GM19324 (cell line): ENCODE data around the gene CCDC24.

Experiments
- ATAC-seq: cut with Tn5 transposase; IDR thresholded peaks from one replicate; pipeline ENCODE4 v1.9.1; 2021; ENCODE audit warnings: mild to moderate bottlenecking, moderate library complexity; ENCODE audit not compliant: unreplicated experiment, low FRiP score

CCDC24 gene

DNA sequence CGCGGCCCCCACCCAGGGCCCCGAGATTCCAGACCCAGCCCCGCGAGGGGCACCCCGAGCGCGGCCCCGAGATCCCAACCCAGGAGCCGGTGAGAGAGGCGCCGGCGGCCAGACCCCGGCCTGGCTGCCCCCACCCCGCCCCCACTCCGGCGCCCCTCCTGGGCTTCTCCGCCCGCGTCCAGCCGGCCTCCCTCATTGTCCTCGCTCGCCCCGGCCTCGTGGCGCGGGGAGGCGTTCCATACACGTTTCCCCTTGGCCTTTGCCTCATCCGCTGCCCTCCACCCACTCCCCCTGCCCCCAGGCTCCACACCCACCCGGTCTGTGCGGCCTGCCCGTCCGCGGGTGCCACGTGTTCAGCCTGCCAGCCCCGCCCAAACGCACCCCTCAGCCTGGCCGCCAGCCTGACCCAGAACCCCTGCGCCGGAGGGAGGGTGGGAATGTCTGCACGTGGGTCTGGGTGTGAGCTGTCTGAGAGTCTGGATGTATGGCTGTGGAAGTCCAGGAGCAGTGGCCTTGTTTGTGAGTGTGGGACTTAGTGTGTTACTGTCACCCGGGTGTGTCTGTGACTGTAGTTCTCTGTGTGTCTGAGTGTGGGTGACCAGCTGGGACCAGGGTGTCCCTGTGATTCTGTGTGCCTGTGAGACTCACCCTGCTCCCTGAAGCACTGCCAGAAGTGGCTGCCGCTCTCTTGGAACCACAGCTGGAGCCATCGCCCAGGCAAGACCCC is 11.7 kb upstream of the CCDC24 start:
- no peak for ATAC-seq

DNA sequence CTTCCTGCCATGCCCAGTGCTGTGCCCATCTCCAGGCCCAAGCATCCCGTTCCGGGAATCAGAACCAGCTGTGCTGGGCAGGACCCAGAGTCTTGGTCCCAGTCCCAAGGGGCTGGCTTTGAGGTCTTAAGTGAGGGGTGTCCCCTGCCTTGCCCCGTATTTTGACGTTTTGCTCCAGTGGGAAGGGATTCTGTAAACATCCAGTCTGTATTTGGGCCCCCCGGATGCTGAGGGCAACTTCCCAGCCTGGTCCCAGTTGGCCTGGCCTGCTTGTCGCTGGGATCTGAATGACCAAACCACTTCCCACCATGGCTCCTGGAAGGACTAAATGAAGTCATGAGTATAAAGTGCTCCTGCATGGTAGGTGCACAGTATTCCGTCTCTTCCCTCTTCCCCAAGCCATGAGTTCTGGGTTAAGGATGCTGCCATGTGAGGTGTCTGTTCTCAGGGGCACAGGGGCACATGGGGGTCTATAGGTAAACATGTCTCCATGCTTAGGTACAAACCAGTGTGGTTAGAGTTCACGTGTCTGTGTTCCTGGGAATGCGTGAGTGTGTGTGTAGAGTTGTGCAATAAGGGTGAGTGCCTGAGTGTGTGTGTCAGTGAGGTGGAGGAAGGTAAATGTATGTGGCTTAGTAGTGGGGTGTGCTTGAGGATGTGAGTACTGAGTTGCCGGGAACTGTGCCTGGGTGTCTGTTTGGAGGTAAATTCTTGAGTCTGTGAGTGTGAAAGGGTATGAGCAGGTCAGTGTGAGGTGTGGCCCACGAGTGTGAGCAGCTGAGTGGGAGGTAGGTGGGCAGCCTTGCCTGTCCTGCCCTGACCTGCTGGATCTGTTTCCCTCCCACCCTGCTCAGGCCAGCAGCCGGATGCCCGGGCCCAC is 10.9 kb upstream of the CCDC24 start:
- ATAC-seq = no peak

DNA sequence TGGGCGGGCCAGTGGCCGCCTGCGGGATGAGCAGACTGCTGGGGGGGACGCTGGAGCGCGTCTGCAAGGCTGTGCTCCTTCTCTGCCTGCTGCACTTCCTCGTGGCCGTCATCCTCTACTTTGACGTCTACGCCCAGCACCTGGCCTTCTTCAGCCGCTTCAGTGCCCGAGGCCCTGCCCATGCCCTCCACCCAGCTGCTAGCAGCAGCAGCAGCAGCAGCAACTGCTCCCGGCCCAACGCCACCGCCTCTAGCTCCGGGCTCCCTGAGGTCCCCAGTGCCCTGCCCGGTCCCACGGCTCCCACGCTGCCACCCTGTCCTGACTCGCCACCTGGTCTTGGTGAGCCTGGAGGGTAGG is 10.3 kb upstream of the CCDC24 start:
- ATAC-seq = no peak

DNA sequence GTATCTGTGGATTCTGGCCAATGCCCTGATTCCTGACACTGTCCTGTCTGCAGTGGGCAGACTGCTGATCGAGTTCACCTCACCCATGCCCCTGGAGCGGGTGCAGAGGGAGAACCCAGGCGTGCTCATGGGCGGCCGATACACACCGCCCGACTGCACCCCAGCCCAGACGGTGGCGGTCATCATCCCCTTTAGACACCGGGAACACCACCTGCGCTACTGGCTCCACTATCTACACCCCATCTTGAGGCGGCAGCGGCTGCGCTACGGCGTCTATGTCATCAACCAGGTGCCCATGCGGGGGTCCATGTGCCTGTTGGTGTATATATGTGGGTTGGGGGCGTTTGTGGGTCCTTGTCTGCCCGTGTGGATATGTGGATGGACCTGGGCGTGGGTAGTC is 9.8 kb upstream of the CCDC24 start:
- ATAC-seq = no peak

DNA sequence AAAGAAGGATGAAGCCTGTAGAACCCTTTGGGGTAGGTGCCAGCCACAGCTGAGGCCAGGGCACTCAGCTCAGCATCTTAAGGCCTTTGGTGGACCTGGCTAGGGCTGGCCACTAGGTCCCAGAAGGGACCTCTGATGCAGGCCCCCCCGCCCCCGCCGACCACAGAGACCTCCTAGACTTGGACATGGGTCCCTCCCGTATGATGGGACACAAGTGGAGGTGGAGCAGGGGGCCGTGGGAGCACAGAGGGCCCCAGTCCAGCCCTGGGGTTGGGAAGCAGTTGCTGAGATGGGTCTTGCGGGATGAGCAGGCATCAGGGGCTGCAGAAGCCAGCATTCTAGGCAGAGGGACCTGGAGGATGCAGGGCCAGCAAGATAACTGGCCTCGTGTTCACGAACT is 9.2 kb upstream of the CCDC24 start:
- ATAC-seq = no peak

DNA sequence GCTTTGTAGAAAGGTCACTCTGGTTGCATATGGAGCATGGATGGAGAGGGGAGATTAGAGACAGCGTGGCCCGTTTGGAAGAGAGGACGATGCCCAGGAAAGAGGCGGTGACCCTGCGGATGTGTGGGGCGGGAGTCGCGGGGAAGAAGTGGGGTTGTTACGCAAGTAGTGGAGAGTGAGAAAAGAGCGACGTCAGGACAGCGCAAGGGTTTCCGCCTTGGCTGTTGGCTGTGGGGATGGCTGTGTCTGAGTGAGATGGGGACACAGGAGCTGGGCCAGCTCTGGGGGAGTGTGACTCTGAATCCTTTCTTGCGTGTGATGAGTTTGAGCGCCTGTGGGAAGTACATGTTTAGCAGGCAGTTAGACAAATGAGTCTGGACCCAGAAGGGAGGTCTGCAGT is 8.6 kb upstream of the CCDC24 start:
- no peak for ATAC-seq

DNA sequence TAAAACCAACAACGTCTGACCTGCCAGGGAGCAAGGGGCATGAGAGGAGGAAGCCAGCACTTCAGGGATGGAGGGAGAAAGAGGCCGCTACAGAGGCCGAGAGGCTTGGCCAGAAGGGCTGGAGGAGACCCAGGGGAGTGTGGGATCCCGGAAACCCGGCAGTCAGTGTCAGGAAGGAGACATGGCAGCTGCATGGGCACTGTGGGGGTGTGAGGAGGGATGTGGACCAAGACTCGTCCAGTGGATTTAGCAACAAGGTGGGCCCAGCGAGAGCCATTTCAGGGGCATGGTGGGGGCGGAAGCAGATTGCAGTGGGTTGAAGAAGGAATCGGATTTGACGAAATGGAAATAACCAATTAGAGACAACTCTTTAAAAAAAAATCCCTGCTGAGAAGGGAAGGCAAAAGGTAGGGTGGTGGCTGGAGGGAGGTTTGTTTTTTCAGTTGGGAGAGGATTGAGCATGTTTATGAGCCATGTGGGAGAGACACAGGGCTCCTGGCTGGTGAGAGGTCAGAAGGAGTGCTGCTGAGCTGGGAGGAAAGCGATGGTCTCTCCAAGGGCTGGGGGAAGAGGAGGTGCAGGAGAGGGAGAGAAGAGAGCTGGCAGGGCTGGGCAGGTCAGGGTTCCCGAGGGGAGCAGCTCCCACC is 8.0 kb upstream of the CCDC24 start:
- no peak for ATAC-seq

DNA sequence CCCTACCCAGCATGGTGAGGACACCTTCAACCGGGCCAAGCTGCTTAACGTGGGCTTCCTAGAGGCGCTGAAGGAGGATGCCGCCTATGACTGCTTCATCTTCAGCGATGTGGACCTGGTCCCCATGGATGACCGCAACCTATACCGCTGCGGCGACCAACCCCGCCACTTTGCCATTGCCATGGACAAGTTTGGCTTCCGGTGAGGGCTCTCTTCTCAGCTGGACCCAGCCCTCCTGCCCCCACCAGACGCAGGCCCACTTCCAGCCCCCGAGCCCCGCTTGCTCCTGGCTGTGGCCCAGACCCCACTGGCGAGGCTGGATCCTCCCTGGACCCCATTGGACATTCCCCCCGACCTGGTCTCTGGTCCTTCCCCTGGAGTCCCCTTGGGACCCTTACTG is 6.5 kb upstream of the CCDC24 start:
- no peak for ATAC-seq

DNA sequence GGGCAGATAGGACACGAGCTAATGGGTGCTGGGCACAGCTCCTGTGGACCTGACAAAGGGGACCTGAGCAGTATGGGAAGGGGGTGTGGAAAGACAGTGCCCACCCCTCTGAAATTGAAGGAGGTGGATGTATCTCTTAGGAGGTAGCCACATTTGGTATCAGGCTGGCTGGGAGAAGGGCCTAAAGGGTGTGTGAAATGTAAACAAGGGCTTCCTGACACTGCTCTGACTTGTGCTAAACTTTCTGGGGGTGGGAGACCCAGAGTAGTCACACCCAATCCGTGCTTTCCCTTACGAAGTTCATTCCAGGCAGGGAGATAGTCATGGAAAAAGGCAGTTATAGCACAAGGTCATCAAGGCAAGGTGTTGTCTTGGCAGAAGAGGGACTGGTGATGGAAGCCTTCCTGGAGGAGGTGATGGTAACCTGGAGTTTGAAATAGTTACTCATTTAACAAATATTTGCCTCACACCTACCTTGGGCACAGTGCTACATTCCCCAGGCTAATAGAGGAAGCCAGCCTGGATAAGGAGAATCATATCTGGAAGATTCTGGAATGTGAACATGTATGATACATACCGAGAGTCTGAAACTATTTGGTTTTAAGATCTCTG is 5.3 kb upstream of the CCDC24 start:
- no peak for ATAC-seq

DNA sequence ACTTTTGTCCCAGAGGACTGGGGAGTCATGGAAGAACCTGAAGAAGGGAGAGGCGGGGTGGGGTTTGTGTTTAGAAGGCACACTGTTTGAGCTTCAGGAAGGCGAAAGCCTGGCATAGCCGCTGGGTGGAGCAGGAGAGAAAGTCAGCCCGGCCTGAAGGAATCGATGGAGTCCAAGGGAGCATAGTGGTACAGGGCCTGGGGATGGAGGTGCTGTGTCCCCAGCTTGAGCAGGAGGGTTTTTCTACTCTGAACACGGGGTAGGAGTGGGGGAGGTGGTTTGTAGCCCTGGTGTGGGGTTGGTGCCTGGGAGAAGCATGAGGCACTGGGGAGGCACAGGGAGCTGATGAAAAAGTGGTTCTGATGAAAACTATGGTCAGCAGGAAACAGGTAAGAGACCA is 4.7 kb upstream of the CCDC24 start:
- no peak for ATAC-seq

DNA sequence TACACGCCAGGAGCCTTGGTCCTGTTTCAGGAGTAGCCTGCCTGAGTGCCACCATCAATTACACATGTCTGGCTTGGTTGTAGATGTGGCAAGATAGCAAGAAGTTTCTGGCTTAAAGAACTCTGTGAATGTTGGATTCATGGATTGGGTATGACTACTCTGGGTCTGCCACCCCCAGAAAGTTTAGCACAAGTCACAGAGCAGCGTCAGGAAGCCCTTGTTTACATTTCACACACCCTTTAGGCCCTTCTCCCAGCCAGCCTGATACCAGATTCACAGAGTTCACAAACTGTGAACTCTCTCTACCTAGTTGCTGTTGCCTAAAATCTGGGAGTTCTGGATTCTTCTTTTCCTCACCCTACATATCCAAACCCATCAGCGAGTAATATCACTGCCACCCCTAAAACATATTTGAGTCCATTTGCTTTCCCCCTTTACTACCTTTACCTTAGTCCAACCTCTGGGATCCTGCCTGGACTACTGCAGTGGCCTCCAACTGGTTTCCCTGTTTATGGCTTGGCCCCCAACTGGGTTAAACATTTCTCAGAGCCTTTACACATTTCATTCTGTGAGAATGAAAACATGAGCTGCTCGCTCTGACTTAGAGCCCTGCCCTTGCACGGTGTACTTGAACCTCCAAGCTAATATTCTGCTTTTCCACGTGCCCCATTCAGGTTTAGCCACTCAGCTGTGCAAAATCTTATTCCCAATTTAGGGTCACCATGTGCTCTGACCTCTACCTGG is 4.1 kb upstream of the CCDC24 start:
- no peak for ATAC-seq

DNA sequence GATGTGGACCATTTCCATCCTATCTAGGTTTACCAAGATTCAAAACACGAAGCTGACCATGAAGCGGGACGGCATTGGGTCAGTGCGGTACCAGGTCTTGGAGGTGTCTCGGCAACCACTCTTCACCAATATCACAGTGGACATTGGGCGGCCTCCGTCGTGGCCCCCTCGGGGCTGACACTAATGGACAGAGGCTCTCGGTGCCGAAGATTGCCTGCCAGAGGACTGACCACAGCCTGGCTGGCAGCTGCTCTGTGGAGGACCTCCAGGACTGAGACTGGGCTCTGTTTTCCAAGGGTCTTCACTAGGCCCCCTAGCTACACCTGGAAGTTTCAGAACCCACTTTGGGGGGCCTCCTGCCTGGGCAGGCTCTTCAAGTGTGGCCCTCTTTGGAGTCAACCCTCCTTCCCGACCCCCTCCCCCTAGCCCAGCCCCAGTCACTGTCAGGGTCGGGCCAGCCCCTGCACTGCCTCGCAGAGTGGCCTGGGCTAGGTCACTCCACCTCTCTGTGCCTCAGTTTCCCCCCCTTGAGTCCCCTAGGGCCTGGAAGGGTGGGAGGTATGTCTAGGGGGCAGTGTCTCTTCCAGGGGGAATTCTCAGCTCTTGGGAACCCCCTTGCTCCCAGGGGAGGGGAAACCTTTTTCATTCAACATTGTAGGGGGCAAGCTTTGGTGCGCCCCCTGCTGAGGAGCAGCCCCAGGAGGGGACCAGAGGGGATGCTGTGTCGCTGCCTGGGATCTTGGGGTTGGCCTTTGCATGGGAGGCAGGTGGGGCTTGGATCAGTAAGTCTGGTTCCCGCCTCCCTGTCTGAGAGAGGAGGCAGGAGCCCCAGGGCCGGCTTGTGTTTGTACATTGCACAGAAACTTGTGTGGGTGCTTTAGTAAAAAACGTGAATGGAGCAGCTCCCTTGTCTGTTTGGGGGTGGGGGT is 864 bp upstream of the CCDC24 start:
- ATAC-seq = no peak

DNA sequence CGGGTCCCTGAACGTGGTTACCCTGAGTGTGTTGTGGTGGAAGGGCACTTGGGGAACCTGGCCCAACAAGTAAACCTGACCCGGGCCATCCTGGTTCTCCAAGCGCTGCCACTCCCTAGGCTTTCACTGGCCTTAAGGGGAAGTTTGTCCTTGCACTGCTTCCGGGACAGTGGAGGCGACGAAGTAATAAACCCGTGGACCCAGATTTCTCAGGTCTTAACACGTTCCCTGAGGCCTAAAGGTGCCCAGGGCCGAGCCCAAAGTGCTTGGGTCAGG is 261 bp upstream of the CCDC24 start:
- ATAC-seq = no peak

DNA sequence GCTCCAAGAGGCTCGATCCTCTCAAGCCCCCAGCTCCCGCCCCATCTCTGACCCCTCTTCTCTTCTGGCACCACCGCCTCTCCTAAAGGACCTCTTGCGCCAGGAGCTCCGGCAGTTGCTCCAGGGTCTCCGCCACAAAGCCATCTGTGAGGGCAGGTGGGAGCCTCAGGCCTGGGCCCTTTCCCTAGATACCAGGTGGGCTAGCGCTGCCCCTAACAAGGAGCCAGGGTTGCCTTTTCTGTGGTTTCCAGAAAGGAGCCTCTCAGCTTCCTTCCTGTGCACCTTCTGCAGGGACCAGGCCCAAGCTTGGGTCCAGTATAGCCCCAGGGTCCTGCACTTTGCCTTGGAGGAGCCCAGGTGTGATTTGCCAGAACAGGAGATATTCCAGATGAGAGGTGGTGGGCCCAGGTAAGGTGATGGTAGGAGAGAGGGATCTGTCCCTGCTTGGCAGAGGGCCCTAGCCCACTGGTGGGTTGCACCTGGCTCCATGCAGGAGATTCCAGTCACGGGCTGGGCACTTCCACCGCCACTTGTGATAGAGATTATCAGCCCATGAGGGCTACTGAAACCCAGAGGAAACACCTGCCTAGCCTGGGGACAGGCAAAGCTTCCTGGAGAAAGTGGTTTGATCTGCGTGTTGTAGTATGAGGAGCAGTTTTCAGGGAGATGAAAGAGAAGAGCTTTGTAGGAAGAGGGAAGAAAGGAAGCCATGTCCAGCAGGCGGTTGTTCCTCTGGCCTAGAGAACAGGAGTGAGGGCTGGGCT is 1.0 kb downstream of the CCDC24 start:
- no peak for ATAC-seq

DNA sequence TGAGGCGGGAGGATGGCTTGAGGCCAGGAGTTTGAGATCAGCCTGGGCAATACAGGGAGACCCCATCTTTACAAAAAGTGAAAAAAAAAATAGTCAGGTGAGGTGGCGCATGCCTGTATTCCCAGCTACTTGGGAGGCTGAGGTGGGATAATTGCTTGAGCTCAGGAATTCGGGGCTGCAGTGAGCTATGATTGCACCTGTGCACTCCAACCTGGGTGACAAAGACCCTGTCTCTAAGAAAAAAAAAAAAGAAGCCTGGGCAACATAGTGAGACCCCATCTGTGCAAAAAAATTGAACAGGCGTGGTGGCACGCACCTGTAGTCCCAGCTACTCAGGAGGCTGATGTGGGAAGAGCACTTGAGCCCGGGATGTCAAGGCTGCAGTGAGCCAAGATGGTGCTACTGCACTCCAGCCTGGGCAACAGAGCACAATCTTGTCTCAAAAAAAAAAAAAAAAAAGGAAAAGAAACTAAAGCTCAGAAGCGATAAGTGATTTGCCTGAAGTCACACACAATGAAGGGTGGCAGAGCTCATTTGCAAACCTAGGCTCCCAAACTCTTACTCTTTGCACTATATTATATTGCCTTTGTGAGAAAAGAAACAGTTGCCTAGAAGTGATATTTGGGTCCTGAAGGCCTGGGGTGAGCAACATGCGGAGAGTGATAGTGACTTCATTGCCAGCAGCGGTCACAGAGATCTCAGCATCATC is 2.0 kb downstream of the CCDC24 start:
- no peak for ATAC-seq

DNA sequence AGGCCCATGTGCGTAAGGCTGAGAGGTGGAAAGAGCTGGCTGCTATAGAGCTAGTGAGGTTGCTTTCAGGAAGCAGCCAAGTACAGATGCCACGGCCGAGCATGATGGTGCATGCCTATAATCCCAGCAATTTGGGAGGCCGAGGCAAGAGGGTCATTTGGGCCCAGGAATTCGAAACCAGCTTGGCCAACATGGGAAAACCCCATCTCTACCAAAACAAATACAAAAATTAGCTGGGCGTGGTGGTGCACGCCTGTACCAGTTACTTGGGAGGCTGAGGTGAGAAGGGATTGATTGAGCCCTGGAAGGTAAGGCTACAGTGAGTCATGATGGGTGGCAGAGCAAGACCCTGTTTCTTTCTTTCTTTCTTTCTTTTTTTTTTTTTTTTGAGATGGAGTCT is 2.7 kb downstream of the CCDC24 start:
- no peak for ATAC-seq

DNA sequence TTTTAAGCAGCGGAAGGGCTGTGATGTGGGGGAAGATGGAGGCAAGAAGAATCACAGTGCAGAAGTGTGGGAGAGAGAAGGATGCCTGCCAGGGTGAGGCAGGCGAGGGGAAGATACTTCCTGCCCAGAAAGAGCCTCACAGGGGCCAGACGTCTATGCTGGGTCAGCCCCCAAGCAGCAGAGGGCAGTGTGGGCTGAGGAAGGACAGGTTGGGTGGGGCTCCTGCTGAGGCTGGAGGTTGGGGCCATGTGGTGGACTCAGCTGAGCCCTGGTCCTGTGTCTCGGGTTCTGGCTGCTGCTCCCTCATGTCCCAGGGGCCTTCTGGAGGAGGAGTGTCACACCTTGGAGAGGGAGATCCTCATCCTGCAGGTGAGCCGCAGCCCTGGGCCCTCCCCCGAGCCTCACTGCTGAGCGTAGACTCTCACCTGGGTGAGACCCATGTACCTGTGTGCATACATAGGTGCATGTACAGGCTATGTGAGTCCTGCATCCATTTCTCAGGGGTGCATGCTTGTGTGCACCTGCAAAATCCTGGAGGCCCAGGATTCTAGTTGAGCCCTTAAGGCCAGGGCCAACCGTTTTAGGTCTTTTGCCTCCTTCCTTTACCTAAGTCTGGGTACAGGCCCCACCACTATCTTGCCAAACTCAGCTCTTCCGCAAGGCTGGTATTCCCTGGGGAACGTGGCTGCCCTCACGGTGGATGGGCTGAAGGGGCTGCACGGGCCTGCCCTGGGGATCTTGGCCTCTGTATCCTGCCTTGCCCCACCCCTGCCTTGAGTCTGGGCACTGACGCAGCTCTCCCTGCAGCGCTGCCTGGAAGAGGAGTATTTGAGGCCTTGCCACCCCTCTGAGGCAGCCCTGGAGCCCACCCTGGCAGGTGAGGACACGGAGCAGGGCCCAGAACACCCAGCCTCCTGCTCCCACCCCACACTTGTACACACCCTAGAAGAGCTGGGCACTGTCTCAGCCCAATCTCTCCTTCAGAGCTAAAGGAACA is 3.7 kb downstream of the CCDC24 start:
- no peak for ATAC-seq
